ENCODE results near the gene FKBP1A.

Gene FKBP1A

DNA sequence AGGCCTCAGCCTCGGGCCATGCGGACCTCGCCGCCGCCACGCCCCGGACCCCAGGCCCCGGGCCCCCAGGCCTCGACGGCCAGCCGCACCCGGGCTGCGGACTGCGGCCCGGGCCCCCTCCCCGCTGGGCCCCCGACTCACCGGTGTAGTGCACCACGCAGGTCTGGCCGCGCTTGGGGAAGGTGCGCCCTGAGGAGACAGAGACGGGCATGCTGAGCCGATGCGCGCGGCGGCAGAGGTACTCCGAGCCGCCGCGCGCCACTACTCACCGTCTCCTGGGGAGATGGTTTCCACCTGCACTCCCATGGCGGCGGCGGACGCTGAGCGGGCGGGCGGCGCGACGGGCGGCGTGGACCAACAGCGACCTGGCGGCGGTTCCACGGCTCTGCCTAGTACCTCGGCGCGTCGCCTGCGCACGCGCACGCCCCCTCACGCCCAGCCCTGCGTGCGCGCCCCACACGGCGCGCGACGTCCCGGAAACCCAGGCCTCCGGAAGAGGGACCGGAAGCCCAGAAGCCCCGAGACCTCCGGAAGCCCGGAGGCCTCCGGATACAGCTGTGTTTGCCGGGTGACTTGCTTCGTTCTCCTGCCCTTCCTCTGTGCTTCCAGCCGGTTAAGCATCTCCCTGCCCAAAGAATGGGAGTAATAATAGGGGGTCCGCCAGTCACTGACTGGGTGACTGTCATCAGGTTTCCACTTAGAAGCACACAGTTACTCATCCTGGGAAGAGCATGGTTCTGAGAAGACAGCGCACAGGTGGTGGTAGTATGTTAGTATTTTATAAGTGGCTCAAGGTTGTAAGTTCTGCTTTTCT, at the start of gene FKBP1A:
Gene FKBP1A, minus strand, starts transcription at position 362 of the 814 bp plus-strand sequence. Its CDS starts 56 bp downstream, at position 306.
- TF ChIP-seq, protein P1, sequence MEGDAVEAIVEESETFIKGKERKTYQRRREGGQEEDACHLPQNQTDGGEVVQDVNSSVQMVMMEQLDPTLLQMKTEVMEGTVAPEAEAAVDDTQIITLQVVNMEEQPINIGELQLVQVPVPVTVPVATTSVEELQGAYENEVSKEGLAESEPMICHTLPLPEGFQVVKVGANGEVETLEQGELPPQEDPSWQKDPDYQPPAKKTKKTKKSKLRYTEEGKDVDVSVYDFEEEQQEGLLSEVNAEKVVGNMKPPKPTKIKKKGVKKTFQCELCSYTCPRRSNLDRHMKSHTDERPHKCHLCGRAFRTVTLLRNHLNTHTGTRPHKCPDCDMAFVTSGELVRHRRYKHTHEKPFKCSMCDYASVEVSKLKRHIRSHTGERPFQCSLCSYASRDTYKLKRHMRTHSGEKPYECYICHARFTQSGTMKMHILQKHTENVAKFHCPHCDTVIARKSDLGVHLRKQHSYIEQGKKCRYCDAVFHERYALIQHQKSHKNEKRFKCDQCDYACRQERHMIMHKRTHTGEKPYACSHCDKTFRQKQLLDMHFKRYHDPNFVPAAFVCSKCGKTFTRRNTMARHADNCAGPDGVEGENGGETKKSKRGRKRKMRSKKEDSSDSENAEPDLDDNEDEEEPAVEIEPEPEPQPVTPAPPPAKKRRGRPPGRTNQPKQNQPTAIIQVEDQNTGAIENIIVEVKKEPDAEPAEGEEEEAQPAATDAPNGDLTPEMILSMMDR (IDR thresholded peaks at IDR 0.05; ENCODE audit: low read depth, low read length) = no peak
- peak; percentile 91 for TF ChIP-seq POLR2A (IDR thresholded peaks at IDR 0.05; ENCODE audit: extremely low read depth, insufficient read length)
- TF ChIP-seq MYC (IDR thresholded peaks at IDR 0.05; ENCODE audit: low read depth, low read length) = peak; percentile 48
- TF ChIP-seq, protein P2, sequence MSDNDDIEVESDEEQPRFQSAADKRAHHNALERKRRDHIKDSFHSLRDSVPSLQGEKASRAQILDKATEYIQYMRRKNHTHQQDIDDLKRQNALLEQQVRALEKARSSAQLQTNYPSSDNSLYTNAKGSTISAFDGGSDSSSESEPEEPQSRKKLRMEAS (IDR thresholded peaks at IDR 0.05; ENCODE audit: low read depth, low read length) = peak; percentile 60
- DNase-seq (ENCODE audit: low read depth) = peak; percentile 95
- peak within 1 kb of the TSS; percentile 84 for H3K4me3 ChIP-seq (ENCODE audit: low read depth, low read length)

DNA sequence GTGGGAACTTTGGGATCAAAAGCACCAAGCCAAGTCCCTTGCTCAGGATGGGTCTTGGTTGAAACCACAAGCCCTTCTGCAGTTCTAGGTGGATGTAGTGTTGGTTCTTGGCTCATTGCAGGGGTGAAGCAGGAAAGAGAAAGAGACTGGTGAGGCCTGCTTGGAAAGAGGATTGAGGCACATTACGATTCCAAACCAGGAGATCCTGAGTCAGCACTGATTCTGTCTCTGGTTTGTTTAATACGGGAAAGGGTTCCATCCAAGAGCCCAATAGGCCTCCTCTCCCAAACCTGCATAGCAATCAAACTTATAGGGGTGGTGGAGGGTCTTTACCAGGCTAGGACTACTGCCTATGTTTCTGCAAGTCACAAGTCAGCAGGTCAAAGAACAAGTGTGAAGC, 49.5 kb upstream of the FKBP1A start:
- no peak overlapping the region for H3K4me3 ChIP-seq (ENCODE audit: low read depth, low read length)
- no peak for DNase-seq (ENCODE audit: low read depth)
- TF ChIP-seq, protein P2 (IDR thresholded peaks at IDR 0.05; ENCODE audit: low read depth, low read length) = no peak
- TF ChIP-seq MYC (IDR thresholded peaks at IDR 0.05; ENCODE audit: low read depth, low read length) = no peak
- no peak for TF ChIP-seq POLR2A (IDR thresholded peaks at IDR 0.05; ENCODE audit: extremely low read depth, insufficient read length)
- TF ChIP-seq, protein P1 (IDR thresholded peaks at IDR 0.05; ENCODE audit: low read depth, low read length) = no peak

DNA sequence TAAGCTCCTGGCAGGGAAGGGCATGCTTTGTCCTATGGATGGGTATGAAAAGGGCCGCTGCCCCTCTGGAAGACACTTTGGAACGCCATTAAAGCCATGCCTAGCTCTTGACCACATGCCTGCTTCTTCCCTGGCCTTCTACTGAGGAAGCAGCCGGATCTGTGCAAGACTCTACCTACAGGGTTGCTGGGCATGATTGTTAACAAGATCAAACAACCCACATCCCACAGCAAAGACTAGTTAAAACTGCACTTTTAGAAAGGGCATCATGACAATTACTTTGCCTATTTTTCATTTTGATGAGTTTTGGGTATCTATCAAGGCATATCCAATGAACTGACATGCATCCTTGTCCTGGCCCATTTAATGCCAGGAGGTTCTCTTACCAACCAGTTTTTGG, 48.3 kb upstream of the FKBP1A start:
- H3K4me3 ChIP-seq (ENCODE audit: low read depth, low read length) = no peak overlapping the region
- no peak for DNase-seq (ENCODE audit: low read depth)
- TF ChIP-seq POLR2A (IDR thresholded peaks at IDR 0.05; ENCODE audit: extremely low read depth, insufficient read length) (no peak), MYC (IDR thresholded peaks at IDR 0.05; ENCODE audit: low read depth, low read length) (no peak)
- TF ChIP-seq, protein P1 (IDR thresholded peaks at IDR 0.05; ENCODE audit: low read depth, low read length) = no peak
- TF ChIP-seq, protein P2 (IDR thresholded peaks at IDR 0.05; ENCODE audit: low read depth, low read length) = no peak

DNA sequence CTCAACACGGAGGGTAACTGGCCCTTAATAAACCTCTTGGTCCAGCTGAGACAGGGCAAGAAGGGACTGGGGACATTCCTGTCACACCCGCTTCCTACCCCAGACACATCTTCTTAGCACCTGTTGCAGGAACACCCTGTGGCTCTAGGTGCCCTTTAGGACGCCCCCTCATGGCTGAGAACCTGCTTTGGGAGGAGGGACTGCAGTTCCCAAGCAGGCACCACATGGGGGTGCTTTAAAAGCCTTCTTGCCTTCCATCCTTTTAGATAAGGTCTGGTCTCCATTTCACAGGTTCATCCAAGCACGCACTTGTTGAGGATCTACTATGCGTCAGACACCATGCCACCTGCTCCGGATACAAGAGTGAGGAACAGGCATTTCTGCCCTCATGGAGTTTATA, 47.2 kb upstream of the FKBP1A start:
- DNase-seq (ENCODE audit: low read depth) = peak; percentile 61
- H3K4me3 ChIP-seq (ENCODE audit: low read depth, low read length) = no peak overlapping the region
- TF ChIP-seq MYC (IDR thresholded peaks at IDR 0.05; ENCODE audit: low read depth, low read length) (no peak), POLR2A (IDR thresholded peaks at IDR 0.05; ENCODE audit: extremely low read depth, insufficient read length) (no peak)
- TF ChIP-seq, protein P2 (IDR thresholded peaks at IDR 0.05; ENCODE audit: low read depth, low read length) = no peak
- TF ChIP-seq, protein P1 (IDR thresholded peaks at IDR 0.05; ENCODE audit: low read depth, low read length) = peak; percentile 87

DNA sequence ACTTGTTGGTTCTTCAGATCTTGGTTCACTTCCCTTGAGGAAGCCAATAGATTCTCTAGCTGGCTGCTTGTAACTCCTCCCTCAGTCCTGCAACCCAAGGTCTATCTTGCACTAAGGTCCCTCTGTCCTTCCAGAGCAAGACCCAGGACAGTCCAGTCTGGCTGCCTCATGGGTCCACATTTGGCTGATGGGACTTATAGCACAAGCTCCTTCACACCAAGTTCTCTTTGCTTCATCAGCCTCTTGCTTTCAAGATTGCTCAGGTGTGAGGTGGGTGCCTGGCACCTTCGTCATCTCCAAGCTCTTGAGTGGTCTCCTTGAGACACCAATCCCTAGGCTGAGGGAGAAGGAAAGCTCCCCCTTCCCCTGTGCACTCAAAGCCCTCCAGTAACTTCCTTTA, 45.5 kb upstream of the FKBP1A start:
- peak; percentile 47 for DNase-seq (ENCODE audit: low read depth)
- no peak overlapping the region for H3K4me3 ChIP-seq (ENCODE audit: low read depth, low read length)
- TF ChIP-seq, protein P2 (IDR thresholded peaks at IDR 0.05; ENCODE audit: low read depth, low read length) = no peak
- TF ChIP-seq, protein P1 (IDR thresholded peaks at IDR 0.05; ENCODE audit: low read depth, low read length) = no peak
- no peak for TF ChIP-seq POLR2A (IDR thresholded peaks at IDR 0.05; ENCODE audit: extremely low read depth, insufficient read length)
- no peak for TF ChIP-seq MYC (IDR thresholded peaks at IDR 0.05; ENCODE audit: low read depth, low read length)
